HG02642 (cell line): ENCODE results near the gene NPRL2.
"Not testable (repeated sequence)": the region's sequence is repeated elsewhere in the genome, so short reads cannot be mapped to it uniquely, and the experiment has no call there.

Source experiments
- ATAC-seq: cut with Tn5 transposase; IDR thresholded peaks from one replicate; pipeline ENCODE4 v1.9.1; 2021; ENCODE audit warnings: mild to moderate bottlenecking; ENCODE audit not compliant: unreplicated experiment, poor library complexity

Gene NPRL2

GRCh38 chr3:50318615-50319014 lies 32.0 kb downstream of the NPRL2 start:
- ATAC-seq = no peak

GRCh38 chr3:50318163-50318562 lies 32.4 kb downstream of the NPRL2 start:
- no peak for ATAC-seq

- ATAC-seq = no peak
Observed at GRCh38 chr3:50317300-50317699, 33.3 kb downstream of the NPRL2 start.

- no peak for ATAC-seq
Observed at GRCh38 chr3:50316657-50317242, 33.8 kb downstream of the NPRL2 start.

GRCh38 chr3:50314816-50315215 lies 35.8 kb downstream of the NPRL2 start:
- ATAC-seq = no peak

GRCh38 chr3:50314342-50314741 lies 36.2 kb downstream of the NPRL2 start:
- ATAC-seq = no peak

GRCh38 chr3:50312041-50312440 lies 38.5 kb downstream of the NPRL2 start:
- not testable (repeated sequence) for ATAC-seq

GRCh38 chr3:50304601-50305000 lies 46.0 kb downstream of the NPRL2 start:
- no peak for ATAC-seq

GRCh38 chr3:50303013-50303815 lies 47.4 kb downstream of the NPRL2 start, which contains the start of gene HYAL1:
Gene HYAL1, minus strand, starts transcription at chr3:50303574. Its CDS starts 618 bp downstream, at chr3:50302956.
- no peak for ATAC-seq

- no peak for ATAC-seq
Observed at GRCh38 chr3:50302095-50303012, 48.2 kb downstream of the NPRL2 start.

GRCh38 chr3:50300681-50301254 lies 49.8 kb downstream of the NPRL2 start:
- no peak for ATAC-seq

GRCh38 chr3:50299929-50300680 lies 50.5 kb downstream of the NPRL2 start:
- ATAC-seq = no peak

- ATAC-seq = no peak
Observed at GRCh38 chr3:50299638-50299928, 51.0 kb downstream of the NPRL2 start.

- peak; percentile 80 for ATAC-seq
Observed at GRCh38 chr3:50298836-50299637, 51.5 kb downstream of the NPRL2 start, which contains the start of the genes HYAL3 and NAA80. Gene HYAL3, minus strand, starts transcription at chr3:50299405. Its CDS starts 3,803 bp downstream, at chr3:50295602. Gene NAA80, minus strand, starts transcription at chr3:50299405. Its CDS starts 1,942 bp downstream, at chr3:50297463.

GRCh38 chr3:50297896-50298725 lies 52.5 kb downstream of the NPRL2 start:
- ATAC-seq = no peak

- no peak for ATAC-seq
Observed at GRCh38 chr3:50297384-50297775, 53.2 kb downstream of the NPRL2 start.
